SU-DHL-6 (cell line): ENCODE data around the gene SRPK2.
"Not testable (repeated sequence)": the region's sequence is repeated elsewhere in the genome, so short reads cannot be mapped to it uniquely, and the experiment has no call there.

Experiments used
- H2AFZ ChIP-seq: fragments of 200-600 bp; sonication (generic); 2 replicates; pipeline ENCODE4 v1.6.1; 2014; ENCODE audit warnings: low read depth, mild to moderate bottlenecking, moderate library complexity, mixed read lengths, antibody characterized with exemption, low read length; ENCODE audit not compliant: severe bottlenecking
- H3F3A ChIP-seq: fragments of 200-600 bp; shearing (Covaris generic); 2 replicates; pipeline ENCODE4 v1.6.0; 2016; ENCODE audit warnings: antibody characterized with exemption, mild to moderate bottlenecking; ENCODE audit not compliant: insufficient read depth
- H3K27ac ChIP-seq: fragments of 200-600 bp; sonication (generic); 2 replicates; pipeline ENCODE4 v1.5.1; 2016; ENCODE audit warnings: low read depth, mild to moderate bottlenecking, low read length, moderate library complexity, mixed read lengths
- H3K27me3 ChIP-seq: fragments of 200-600 bp; sonication (generic), shearing (Covaris generic); 2 replicates; pipeline ENCODE4 v1.6.0; 2014; ENCODE audit warnings: mild to moderate bottlenecking, low read length
- H3K36me3 ChIP-seq: fragments of 200-600 bp; sonication (generic); 2 replicates; pipeline ENCODE4 v1.6.1; 2014; ENCODE audit warnings: mild to moderate bottlenecking, low read length, mixed read lengths
- H3K4me2 ChIP-seq: fragments of 300-600, 200-600 bp; shearing (Covaris generic), sonication (generic); 2 replicates; pipeline ENCODE4 v1.6.0; 2014; ENCODE audit warnings: low read length, low read depth, mild to moderate bottlenecking; ENCODE audit not compliant: poor library complexity, severe bottlenecking
- H3K4me3 ChIP-seq: fragments of 200-600 bp; sonication (generic); 2 replicates; pipeline ENCODE4 v1.5.1; 2014; ENCODE audit warnings: antibody characterized with exemption, low read length, mild to moderate bottlenecking, mixed read lengths; ENCODE audit not compliant: insufficient read depth, poor library complexity, severe bottlenecking
- H3K79me2 ChIP-seq: fragments of 200-600 bp; sonication (generic); 2 replicates; pipeline ENCODE4 v1.6.1; 2014; ENCODE audit warnings: mild to moderate bottlenecking, low read length, moderate library complexity; ENCODE audit not compliant: insufficient read depth
- H3K9ac ChIP-seq: fragments of 200-600 bp; sonication (generic); 2 replicates; pipeline ENCODE4 v1.7.0; 2014; ENCODE audit warnings: mild to moderate bottlenecking, low read length
- H3K9me2 ChIP-seq: fragments of 200-600 bp; sonication (generic); replicated peaks from 2 replicates; pipeline ENCODE4 v1.6.1; 2014; ENCODE audit warnings: low read length; ENCODE audit not compliant: insufficient read depth
- H3K9me3 ChIP-seq: fragments of 200-600 bp; sonication (generic); 2 replicates; pipeline ENCODE4 v1.6.1; 2014; ENCODE audit warnings: low read length, mixed read lengths; ENCODE audit not compliant: insufficient read depth
- H4K20me1 ChIP-seq: fragments of 200-600 bp; sonication (generic); 2 replicates; pipeline ENCODE4 v1.6.1; 2014; ENCODE audit warnings: low read depth, mild to moderate bottlenecking, antibody characterized with exemption, low read length, moderate library complexity, mixed read lengths
- CTCF ChIP-seq: fragments of 200-600 bp; sonication (generic); IDR thresholded peaks from one replicate; pipeline ENCODE4 v1.5.1; 2017; ENCODE audit warnings: antibody characterized with exemption, mild to moderate bottlenecking, low read length, moderate library complexity; ENCODE audit not compliant: insufficient read depth, poor library complexity, severe bottlenecking
- EZH2phosphoT487 ChIP-seq: fragments of 200-600 bp; sonication (generic), shearing (Covaris generic); conservative IDR thresholded peaks from 2 replicates; pipeline ENCODE4 v1.6.1; 2018; ENCODE audit warnings: mild to moderate bottlenecking, antibody characterized with exemption, low read length, moderate library complexity, mixed read lengths

The SRPK2 gene

GRCh38 chr7:105241198-105241597 is 147.5 kb downstream of the SRPK2 start:
- Histone ChIP-seq H2AFZ (no peak overlapping the region), H3K27me3 (no peaks in the 10 kb centered on the region), H3K27ac (no peak overlapping the region), H3K9ac (no peak overlapping the region), H3K36me3 (no peaks in the 10 kb centered on the region), H3K9me2 (no peaks in the 10 kb centered on the region), H4K20me1 (peaks cover 31% of the 10 kb centered on the region), H3K79me2 (peaks cover 61% of the 10 kb centered on the region), H3K9me3 (no peaks in the 10 kb centered on the region), H3F3A (no peaks in the 10 kb centered on the region), H3K4me2 (no peak overlapping the region), H3K4me3 (no peak overlapping the region)
- TF ChIP-seq EZH2phosphoT487 (no peak), CTCF (no peak)

GRCh38 chr7:105238198-105238765 is 150.4 kb downstream of the SRPK2 start:
- no peaks in the 10 kb centered on the region for H3K36me3 ChIP-seq

GRCh38 chr7:105234886-105235285 is 153.8 kb downstream of the SRPK2 start:
- H3K27ac ChIP-seq: no peak overlapping the region
- no peaks in the 10 kb centered on the region for H3F3A ChIP-seq
- no peak overlapping the region for H2AFZ ChIP-seq
- no peak overlapping the region for H3K4me3 ChIP-seq
- no peak for TF ChIP-seq CTCF
- TF ChIP-seq EZH2phosphoT487: no peak
- no peaks in the 10 kb centered on the region for H3K27me3 ChIP-seq
- H3K9ac ChIP-seq: no peak overlapping the region
- H3K4me2 ChIP-seq: no peak overlapping the region
- no peaks in the 10 kb centered on the region for H3K36me3 ChIP-seq
- H4K20me1 ChIP-seq: peaks cover 32% of the 10 kb centered on the region
- peaks cover 52% of the 10 kb centered on the region for H3K79me2 ChIP-seq
- H3K9me3 ChIP-seq: no peaks in the 10 kb centered on the region
- no peaks in the 10 kb centered on the region for H3K9me2 ChIP-seq

More at GRCh38 chr7:105238198-105238765, 150.4 kb downstream of the SRPK2 start:
- Histone ChIP-seq H3K9me3 (no peaks in the 10 kb centered on the region), H3K9me2 (no peaks in the 10 kb centered on the region), H2AFZ (no peak overlapping the region), H3F3A (no peaks in the 10 kb centered on the region), H3K27ac (no peak overlapping the region), H3K4me3 (no peak overlapping the region), H3K4me2 (no peak overlapping the region), H3K79me2 (peaks cover 60% of the 10 kb centered on the region), H3K9ac (no peak overlapping the region), H4K20me1 (peaks cover 32% of the 10 kb centered on the region), H3K27me3 (no peaks in the 10 kb centered on the region)
- TF ChIP-seq CTCF: no peak
- TF ChIP-seq EZH2phosphoT487: no peak

- not testable (repeated sequence) for H3K4me3 ChIP-seq, H3K36me3 ChIP-seq, H3K9me3 ChIP-seq, H3K27me3 ChIP-seq, H3K4me2 ChIP-seq, H3F3A ChIP-seq, H3K9ac ChIP-seq, H2AFZ ChIP-seq, H3K27ac ChIP-seq, H3K9me2 ChIP-seq
- Histone ChIP-seq H4K20me1 (peaks cover 20% of the 10 kb centered on the region), H3K79me2 (peaks cover 33% of the 10 kb centered on the region)
Measured at GRCh38 chr7:105232829-105233291, 155.9 kb downstream of the SRPK2 start.
